Right hindlimb (tissue), 1 donor: ENCODE data around the gene PCSK7.
"Not testable (repeated sequence)": the region's sequence is repeated elsewhere in the genome, so short reads cannot be mapped to it uniquely, and the experiment has no call there.

ENCODE experiments used
- DNase-seq: peaks from one replicate; pipeline ENCODE4 v3.0.0-alpha.2; 2018

The PCSK7 gene

GRCh38 chr11:117231842-117232091 lies at the start of gene PCSK7:
Gene PCSK7 (minus strand): TSS chr11:117232073. CDS start chr11:117229844, 2,229 bp downstream.
- DNase-seq = no peak

DNA sequence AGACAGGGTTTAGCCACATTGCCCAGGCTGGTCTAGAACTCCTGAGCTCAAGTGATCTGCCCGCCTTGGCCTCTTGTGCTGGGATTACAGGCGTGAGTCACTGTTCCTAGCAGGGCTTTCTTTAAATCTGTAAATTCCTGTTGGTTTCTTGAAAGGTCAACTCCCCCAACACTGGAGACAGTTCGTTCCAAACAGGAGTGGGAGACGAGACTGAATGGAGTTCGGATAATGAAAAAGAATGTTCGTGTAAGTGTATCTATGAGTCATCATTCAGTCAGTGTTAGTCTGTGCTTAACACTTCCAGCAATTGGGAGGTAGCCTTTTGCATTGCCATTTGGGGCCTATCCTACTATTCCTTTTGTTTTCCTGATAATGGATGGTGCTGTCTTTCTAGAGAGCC lies 49.3 kb upstream of the PCSK7 start:
- no peak for DNase-seq

- no peak for DNase-seq
Measured at GRCh38 chr11:117279711-117280376, 48.0 kb upstream of the PCSK7 start.

DNA sequence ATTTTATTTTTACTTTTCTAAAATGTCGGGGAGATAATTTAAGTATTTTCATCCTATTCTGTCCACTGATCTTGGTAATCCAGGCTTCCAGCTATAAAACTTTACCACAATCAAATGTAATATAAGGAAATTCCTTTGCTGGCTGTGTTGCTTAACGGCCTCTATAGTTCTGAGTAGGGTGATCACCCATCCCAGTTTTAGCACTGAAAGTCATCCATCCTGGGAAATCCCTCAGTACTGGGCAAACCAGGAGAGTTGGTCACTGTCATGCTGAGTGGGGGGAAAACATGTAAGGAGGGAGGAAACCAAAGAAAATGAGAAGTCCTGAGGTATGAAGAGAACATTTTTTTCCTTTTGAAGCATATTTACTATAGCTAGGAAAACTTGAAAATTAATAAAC lies 46.5 kb upstream of the PCSK7 start:
- no peak for DNase-seq

DNA sequence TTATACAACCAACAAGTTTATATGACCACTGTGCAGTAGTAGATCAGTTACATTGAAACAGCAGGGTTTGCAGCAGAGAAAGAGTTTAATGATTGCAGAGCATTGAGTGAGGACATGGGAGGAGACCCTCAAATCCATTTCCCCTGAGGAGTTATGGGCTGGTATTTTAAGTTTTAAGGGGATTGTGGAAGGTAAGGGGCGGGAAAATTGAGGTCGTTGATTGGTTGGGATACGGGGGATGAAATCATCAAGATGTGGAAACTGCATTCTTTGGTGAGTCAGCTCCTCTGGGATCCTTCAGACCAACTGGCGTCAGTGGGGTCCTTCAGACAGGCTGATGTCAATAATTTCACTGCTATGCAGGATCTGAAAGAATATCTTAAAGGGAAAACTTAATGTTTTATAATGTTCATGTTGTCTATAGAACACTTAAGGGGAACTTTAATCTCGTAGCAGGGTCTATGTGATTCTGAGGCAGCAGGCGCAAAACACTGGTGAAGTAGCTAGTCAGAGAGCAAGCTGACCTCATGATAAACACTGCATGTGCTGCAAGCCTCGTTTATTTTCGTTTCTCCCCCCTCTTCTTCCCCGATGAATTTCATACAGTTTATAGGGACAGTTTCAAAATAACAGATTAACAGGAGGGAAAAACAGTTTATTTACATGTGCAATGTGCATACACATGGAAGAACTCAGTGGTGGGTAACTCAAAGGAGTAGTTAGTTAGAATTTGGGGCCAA lies 41.8 kb upstream of the PCSK7 start:
- no peak for DNase-seq

- DNase-seq = not testable (repeated sequence)
Measured at GRCh38 chr11:117272175-117272574, 40.3 kb upstream of the PCSK7 start.

- DNase-seq = no peak
Measured at GRCh38 chr11:117271208-117271607, 39.3 kb upstream of the PCSK7 start.

DNA sequence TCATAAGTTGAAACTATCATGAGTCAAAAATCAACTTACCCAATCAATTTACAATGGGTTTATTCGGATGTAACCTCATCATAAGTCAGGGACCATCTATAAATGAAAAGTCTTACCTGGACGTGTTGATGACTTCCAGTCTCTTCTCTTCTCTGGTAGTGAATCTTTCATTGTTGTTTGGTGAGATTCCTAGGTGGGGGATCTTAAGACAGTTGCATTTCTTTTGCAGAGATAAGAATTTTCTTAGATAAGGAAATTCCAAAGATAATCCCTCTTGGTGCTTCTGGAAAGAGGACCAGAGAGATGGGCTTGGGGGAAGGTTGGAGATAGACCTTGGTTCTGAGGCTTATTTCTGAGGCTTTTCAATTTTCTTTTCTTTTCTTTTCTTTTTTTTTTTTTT lies 38.0 kb upstream of the PCSK7 start:
- no peak for DNase-seq

GRCh38 chr11:117265745-117266144 lies 33.9 kb upstream of the PCSK7 start:
- DNase-seq = no peak

GRCh38 chr11:117264624-117265323 lies 32.9 kb upstream of the PCSK7 start:
- not testable (repeated sequence) for DNase-seq

- no peak for DNase-seq
Measured at GRCh38 chr11:117259417-117259816, 27.5 kb upstream of the PCSK7 start.

DNA sequence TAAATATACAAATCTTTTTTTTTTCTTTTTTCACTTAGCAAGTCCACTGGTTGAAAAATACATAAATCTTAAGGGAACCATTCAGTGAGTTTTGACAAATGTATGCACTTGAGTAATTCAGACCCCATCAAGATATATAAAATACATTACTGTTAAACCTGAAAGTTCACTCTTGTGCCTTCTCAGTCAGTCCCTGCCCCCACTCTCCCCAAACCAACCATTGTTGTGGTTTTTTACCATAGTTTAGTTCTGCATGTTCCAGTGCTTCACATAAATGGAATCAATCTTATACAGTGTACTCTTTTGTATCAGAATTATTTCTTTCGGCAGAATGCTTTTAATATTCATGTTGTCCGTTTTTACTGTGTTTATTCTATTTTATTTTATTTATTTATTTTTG lies 26.7 kb upstream of the PCSK7 start:
- DNase-seq = no peak

DNA sequence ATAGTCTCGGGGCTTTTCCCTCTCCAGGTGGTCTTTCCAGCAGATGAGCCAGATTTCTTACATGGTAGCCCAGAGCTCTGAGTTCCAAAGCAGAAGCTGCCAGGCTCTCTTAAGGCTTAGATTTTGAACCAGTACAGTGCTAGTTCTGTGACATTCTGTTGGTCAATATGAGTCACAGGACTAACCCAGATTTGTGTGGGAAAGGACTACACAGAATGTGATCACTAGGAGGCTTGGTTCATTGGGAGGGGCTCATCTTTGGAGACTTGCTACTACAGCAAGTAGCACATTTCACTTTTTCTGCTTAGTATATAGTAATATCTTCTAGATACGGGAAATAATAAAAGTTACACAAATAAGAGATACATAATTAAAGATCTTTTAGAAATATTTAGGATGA lies 24.7 kb upstream of the PCSK7 start:
- no peak for DNase-seq

DNA sequence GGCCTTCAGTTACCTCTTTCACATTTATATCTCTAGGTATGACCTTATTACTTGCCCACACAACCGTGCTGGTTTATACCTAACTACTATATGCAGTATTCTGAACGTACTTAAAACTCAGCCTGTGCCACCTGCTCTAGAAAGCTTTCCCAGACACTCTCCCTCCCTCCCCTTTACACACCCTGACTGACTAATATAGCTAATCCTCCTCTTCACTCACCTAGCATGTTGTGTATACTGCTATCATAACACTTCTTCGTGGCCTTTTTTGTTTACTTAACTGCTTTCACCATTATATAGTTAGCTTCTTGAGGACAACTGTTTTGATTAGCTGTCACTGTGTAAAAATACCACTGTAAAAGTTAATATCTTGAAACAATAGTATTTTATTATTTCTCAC lies 24.1 kb upstream of the PCSK7 start:
- no peak for DNase-seq

DNA sequence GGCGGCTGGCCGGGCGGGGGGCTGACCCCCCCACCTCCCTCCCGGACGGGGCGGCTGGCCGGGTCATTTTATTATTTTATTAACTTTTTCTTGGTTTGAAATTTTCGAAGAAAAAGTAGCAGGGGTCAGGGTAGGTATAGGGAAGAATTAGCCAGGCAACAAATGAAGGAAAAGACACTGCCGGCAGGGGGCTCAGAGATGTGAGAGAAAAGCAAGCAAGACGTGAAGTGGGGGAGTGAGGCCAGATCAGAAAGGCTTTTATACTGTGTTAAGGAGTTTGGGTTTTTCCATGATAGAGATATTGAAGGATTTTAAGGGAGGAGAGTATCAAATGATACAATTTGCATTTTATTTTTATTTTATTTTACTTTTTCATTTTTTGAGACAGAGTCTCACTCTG lies 19.6 kb upstream of the PCSK7 start:
- DNase-seq = no peak

GRCh38 chr11:117249571-117249970 lies 17.7 kb upstream of the PCSK7 start:
- DNase-seq = no peak

- no peak for DNase-seq
Measured at GRCh38 chr11:117248341-117248740, 16.5 kb upstream of the PCSK7 start.

DNA sequence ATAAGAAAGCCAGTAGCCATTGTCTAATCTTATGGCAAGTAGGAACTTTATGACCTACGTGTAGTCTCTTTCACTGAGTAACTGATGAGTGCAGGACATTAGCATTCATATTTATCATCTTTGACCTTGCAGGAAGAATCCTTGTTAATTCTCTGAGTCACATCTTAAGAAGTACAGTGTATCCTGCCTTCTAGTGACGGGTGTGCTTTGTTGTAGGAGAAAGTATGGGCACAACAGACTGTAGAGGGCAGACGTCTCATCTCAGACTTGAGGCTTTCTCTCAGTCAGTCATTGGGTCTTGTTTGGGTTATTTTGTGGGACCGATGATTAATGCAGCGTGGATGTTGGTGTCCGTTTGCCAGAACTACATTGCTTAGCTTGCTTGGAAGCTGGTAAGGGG lies 7.4 kb upstream of the PCSK7 start:
- no peak for DNase-seq

DNA sequence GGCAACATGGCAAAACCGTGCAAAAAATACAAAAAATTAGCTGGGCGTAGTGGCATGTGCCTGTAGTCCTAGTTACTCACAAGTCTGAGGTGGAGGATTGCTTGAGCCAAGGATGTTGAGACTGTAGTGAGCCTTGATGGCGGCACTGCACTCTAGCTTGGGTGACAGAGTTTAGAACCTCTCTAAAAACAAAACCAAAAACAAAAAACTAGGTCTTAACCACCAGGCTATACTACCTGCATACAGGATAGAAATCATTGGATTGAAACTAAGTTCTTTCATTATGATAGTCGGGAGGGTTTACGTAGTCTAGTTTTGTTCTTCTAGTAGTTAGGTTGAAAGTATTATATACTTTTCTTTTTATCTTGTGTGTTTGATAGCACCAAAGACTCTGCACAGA lies 6.3 kb upstream of the PCSK7 start:
- no peak for DNase-seq

DNA sequence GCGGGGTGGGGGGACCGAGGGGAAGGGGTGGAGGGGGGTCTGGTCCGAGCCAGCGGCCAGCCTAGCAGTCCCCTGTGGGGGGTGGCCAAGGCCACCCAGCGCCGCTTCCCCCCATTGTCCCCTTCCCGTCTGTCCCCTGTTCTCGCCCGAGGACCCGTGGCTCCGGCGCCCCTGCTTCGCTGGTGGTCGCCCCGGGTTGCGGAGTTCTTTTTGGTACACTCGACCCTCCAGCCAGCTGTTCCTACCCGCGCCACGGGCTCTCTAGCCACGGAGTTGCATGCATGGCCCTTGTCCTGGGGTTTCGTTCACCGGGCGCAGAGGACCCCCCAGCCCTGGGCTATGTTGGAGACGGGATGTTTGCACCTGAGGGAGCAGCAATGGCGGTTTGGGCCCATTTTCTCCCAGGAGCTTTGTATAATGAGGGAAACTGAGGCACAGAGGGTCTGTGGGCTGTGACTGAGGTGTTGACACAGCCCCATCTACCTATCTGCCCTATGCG lies 1.1 kb upstream of the PCSK7 start:
- DNase-seq = no peak

DNA sequence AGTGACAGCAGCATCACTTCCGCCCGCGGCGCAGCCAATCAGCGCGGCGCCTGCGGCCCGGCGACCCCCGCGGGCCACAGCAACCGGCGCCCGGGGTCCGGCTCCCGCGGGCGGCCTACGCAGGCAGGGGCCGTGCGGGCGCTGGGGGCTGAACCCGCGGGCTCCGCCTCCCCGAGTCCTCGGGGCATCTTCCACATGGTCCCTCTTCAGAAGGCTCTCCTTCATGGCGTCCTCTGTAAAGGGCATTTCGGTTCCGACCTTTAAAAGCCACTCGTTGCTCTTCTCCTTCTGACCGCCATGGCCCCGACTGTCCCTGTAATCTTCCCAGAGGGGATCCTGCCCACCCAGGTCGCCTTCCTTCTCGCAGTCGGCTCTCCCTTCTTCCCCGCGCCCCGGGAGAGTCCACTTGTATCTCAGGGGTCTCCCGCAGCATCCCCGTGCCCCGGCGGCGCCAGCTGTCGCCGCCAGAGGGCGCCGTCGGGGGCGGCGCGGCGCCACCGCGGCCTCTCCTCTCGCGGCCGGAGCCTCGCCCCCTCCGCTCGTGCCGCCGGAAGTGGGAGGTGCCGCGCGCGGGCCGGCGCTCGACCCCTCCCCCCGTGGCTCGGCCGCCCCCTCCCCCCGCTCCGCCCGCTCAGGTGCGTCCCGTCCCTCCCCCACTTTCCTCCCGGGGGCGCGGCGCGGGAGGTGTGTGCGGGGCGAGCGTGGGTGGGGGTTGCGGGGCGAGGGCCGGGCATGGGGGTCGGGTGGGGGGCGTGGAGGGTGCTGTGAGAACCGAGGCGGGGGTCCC lies 412 bp upstream of the PCSK7 start, which contains the start of gene RNF214:
RNF214 (plus strand) TSS at position 580 of the 787 bp plus-strand sequence. CDS start 1,602 bp downstream, outside the sequence.
- DNase-seq = peak; percentile 88

DNA sequence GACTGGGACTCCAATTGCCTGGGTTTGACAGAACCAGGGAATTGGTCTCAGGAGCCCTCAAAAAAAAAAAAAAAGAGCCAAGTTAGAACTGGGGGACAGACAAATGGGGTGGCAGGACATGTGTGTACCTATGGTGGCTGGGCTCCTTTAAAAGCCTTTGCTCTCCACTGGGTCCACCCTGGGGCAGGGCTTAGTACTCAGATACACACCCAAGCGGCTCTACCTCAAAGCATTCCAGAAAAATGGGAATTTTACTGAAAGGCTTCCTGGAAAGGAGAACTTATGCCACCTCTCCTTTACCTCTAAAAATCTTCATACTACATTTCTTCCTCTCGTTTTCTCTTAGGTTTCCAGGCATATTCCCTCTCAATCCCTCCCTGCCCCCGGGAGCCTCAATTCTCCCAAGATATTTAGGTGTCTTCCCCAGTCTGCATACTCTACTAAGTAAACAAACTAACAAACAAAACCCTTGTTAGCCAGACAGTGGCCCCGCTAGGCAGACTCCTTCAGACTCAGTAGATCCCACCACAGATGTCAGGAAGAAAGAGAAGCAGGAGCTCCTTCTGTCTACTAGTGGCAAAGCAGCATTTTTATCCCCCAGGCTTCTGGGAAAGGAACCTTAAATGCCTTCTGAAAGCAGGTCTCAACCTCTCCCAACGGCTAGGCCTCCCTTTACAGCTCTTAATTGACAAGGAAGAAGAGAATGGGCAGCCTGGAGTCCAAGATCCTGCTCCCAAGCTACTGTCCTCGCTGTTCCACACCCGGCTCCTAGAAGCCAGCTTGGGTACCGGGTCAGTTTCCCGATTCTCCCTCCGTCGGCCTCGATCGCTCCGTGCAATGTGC lies 653 bp downstream of the PCSK7 start:
- DNase-seq = no peak
